Coronary artery (tissue), 2 donors: ENCODE data around the gene GFRA1.

Experiments used
- DNase-seq: peaks from one replicate; pipeline ENCODE4 v3.0.0-alpha.2; 2017; ENCODE audit warnings: low spot score
- H3K27ac ChIP-seq, 2 donors: fragments of 200-600 bp; sonication (generic); one replicate each; pipeline ENCODE4 v1.5.1; 2016 to 2019
- H3K4me3 ChIP-seq: fragments of 200-600 bp; sonication (generic); 2 replicates; pipeline ENCODE4 v1.5.1; 2016; ENCODE audit warnings: mild to moderate bottlenecking, moderate library complexity
- TF ChIP-seq, protein P1 (sequence below): fragments of 200-600 bp; sonication (generic); IDR thresholded peaks from one replicate; pipeline ENCODE4 v1.5.1; 2019; ENCODE audit warnings: antibody characterized with exemption

GFRA1 gene

DNA sequence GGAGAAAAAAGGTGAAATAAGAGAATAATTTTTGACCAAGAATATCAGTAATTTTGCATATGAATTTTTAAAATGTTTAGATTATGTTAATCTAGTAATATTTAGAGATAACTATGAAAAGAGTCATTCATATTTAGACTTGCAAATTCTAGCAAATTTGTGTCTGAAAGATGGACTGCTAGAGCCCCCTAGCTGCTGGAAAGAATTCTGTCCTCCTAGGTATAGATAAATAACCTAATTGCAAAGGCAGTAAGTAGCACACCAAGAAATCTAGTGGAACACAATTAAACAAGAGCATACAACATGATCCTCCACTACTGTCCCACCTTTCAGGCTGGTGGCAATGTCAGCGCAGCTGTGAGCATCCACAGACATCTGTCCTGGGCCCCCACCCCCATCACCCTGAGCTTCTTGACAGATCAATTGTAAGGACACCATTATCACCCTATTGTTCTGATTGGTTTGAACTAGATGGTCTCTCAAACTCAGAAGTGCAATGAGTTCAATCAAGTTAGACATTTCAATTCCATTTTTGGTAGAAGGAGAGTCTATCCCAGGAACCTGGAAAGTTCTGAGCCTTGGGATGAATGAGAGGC is 15.0 kb upstream of the GFRA1 start:
- DNase-seq, result no peak
- Histone ChIP-seq H3K27ac (no peak overlapping the region), H3K4me3 (no peak overlapping the region)
- TF ChIP-seq, protein P1, sequence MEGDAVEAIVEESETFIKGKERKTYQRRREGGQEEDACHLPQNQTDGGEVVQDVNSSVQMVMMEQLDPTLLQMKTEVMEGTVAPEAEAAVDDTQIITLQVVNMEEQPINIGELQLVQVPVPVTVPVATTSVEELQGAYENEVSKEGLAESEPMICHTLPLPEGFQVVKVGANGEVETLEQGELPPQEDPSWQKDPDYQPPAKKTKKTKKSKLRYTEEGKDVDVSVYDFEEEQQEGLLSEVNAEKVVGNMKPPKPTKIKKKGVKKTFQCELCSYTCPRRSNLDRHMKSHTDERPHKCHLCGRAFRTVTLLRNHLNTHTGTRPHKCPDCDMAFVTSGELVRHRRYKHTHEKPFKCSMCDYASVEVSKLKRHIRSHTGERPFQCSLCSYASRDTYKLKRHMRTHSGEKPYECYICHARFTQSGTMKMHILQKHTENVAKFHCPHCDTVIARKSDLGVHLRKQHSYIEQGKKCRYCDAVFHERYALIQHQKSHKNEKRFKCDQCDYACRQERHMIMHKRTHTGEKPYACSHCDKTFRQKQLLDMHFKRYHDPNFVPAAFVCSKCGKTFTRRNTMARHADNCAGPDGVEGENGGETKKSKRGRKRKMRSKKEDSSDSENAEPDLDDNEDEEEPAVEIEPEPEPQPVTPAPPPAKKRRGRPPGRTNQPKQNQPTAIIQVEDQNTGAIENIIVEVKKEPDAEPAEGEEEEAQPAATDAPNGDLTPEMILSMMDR, result peak; percentile 46

GRCh38 chr10:116286626-116287200 is 13.7 kb upstream of the GFRA1 start:
- TF ChIP-seq, protein P1, result no peak
- no peak overlapping the region for H3K27ac ChIP-seq
- DNase-seq, result no peak
- no peak overlapping the region for H3K4me3 ChIP-seq

- Histone ChIP-seq H3K27ac (no peak overlapping the region), H3K4me3 (no peak overlapping the region)
- DNase-seq, result no peak
- TF ChIP-seq, protein P1, result no peak
Observed at GRCh38 chr10:116281775-116282174, 8.8 kb upstream of the GFRA1 start.

- TF ChIP-seq, protein P1, result no peak
Observed at GRCh38 chr10:116278846-116279245, 5.8 kb upstream of the GFRA1 start.

GRCh38 chr10:116276981-116277380 is 4.0 kb upstream of the GFRA1 start:
- Histone ChIP-seq H3K27ac (no peak overlapping the region), H3K4me3 (no peak overlapping the region)
- no peak for DNase-seq
- TF ChIP-seq, protein P1, result no peak

More at GRCh38 chr10:116278846-116279245, 5.8 kb upstream of the GFRA1 start:
- no peak overlapping the region for H3K27ac ChIP-seq
- DNase-seq, result no peak
- H3K4me3 ChIP-seq, result no peak overlapping the region

- TF ChIP-seq, protein P1, result no peak
- no peak for DNase-seq
- Histone ChIP-seq H3K27ac (peak overlapping the region in 1 of 2 donors; percentile 39), H3K4me3 (peak overlapping the region; percentile 81)
Observed at GRCh38 chr10:116274064-116274904, 1.3 kb upstream of the GFRA1 start.
